SIG-M5 treated with dmso at 0.1 percent for 504 hours (cell line): ENCODE data around the gene PPP1R26.
A peak's percentile ranks its signal among the peaks of the same experiment; 100 is the strongest.
"Not testable (repeated sequence)": the region's sequence is repeated elsewhere in the genome, so short reads cannot be mapped to it uniquely, and the experiment has no call there.

Source experiments
- DNase-seq: peaks from one replicate; lab custom pipeline; 2025; ENCODE audit not compliant: unreplicated experiment; lab: John Stamatoyannopoulos, UW

Gene PPP1R26

GRCh38 chr9:135503371-135504261, 24.0 kb downstream of the PPP1R26 start:
- DNase-seq, result no peak

- peak; percentile 37 for DNase-seq
These were observed 25.0 kb downstream of the PPP1R26 start for GRCh38 chr9:135504262-135505243.

GRCh38 chr9:135505406-135506187, 26.0 kb downstream of the PPP1R26 start:
- DNase-seq, result no peak

- no peak for DNase-seq
These were observed 26.9 kb downstream of the PPP1R26 start for GRCh38 chr9:135506327-135507103.

GRCh38 chr9:135507104-135508035, 27.8 kb downstream of the PPP1R26 start:
- no peak for DNase-seq

GRCh38 chr9:135508211-135508820, 28.7 kb downstream of the PPP1R26 start:
- no peak for DNase-seq

- DNase-seq, result no peak
These were observed 29.9 kb downstream of the PPP1R26 start for GRCh38 chr9:135509458-135509857.

- no peak for DNase-seq
These were observed 32.6 kb downstream of the PPP1R26 start for GRCh38 chr9:135512241-135512603.

- no peak for DNase-seq
These were observed 33.3 kb downstream of the PPP1R26 start for GRCh38 chr9:135512904-135513303.

GRCh38 chr9:135513351-135513846, 33.8 kb downstream of the PPP1R26 start:
- DNase-seq, result no peak

- DNase-seq, result not testable (repeated sequence)
These were observed 34.3 kb downstream of the PPP1R26 start for GRCh38 chr9:135513906-135514305.

GRCh38 chr9:135514342-135515082, 34.9 kb downstream of the PPP1R26 start:
- no peak for DNase-seq

GRCh38 chr9:135515083-135515951, 35.7 kb downstream of the PPP1R26 start:
- DNase-seq, result no peak

- no peak for DNase-seq
These were observed 36.7 kb downstream of the PPP1R26 start for GRCh38 chr9:135516132-135516860.

GRCh38 chr9:135517407-135517822, 37.8 kb downstream of the PPP1R26 start:
- no peak for DNase-seq
